Activated CD8-positive, alpha-beta T cell treated with anti-CD3 and anti-CD28 coated beads, Interleukin-2, amount 10 ng/mL, durations not matched to agents 7 days and 5 days (primary cell): Measurements from ENCODE around the gene FOXE3. TPM values are rescaled to one million over a fixed set of nuclear protein-coding genes. Genes with fewer than 3 reads are reported as not detected.
"Not testable (repeated sequence)": the region's sequence is repeated elsewhere in the genome, so short reads cannot be mapped to it uniquely, and the experiment has no call there.

Experiments used
- ATAC-seq: fragments of 150-1000 bp; cut with Tn5 transposase; one replicate; pipeline ENCODE4 v1.10.0; 2021; ENCODE audit warnings: moderate library complexity
- CTCF ChIA-PET: fragments of 350-600 bp; sonication (Branson Sonifier 250); formaldehyde crosslinking; loops from one replicate; lab custom pipeline; 2021; ENCODE audit warnings: antibody characterized with exemption; lab: Charles Lee
- POLR2A ChIA-PET: fragments of 350-600 bp; sonication (Branson Sonifier 250); formaldehyde crosslinking; loops from one replicate; lab custom pipeline; 2021; ENCODE audit warnings: antibody characterized with exemption; lab: Charles Lee
- DNase-seq: peaks from one replicate; pipeline ENCODE4 v3.0.0-alpha.2; 2020
- H3K27ac Mint-ChIP-seq: one replicate; pipeline ENCODE4 v1.8.0; 2021; ENCODE audit warnings: mild to moderate bottlenecking, mixed read lengths
- H3K27me3 Mint-ChIP-seq: one replicate; pipeline ENCODE4 v1.8.0; 2021; ENCODE audit warnings: low read depth, mixed read lengths
- H3K36me3 Mint-ChIP-seq: one replicate; pipeline ENCODE4 v1.8.0; 2021; ENCODE audit warnings: low read depth, mixed read lengths
- H3K4me1 Mint-ChIP-seq: one replicate; pipeline ENCODE4 v1.8.0; 2021; ENCODE audit warnings: low read depth, mixed read lengths
- H3K4me3 Mint-ChIP-seq: one replicate; pipeline ENCODE4 v1.8.0; 2021; ENCODE audit warnings: mild to moderate bottlenecking, mixed read lengths
- H3K9me3 Mint-ChIP-seq: one replicate; pipeline ENCODE4 v1.8.0; 2022; ENCODE audit warnings: mixed read lengths; ENCODE audit not compliant: insufficient read depth
- total RNA-seq, 2 experiments: library from RNA; stranded (reverse); gene quantifications; one replicate each; pipeline ENCODE4 v1.2.3, GENCODE V29; 2021

FOXE3 gene
- total RNA-seq, 2 experiments from 2014 or later, result not detected

- H3K27ac Mint-ChIP-seq, result peak overlapping the region; percentile 12
- no peaks in the 10 kb centered on the region for H3K9me3 Mint-ChIP-seq
- H3K36me3 Mint-ChIP-seq, result no peaks in the 10 kb centered on the region
- H3K4me3 Mint-ChIP-seq, result peak overlapping the region; percentile 31
- ATAC-seq (no peak), DNase-seq (no peak)
- H3K27me3 Mint-ChIP-seq, result peaks cover 16% of the 10 kb centered on the region
- POLR2A ChIA-PET, result no interaction called here
- H3K4me1 Mint-ChIP-seq, result peaks cover 16% of the 10 kb centered on the region
- CTCF ChIA-PET, result no interaction called here
These were observed 27.6 kb downstream of the FOXE3 start for GRCh38 chr1:47443530-47444296.

- Mint-ChIP-seq H3K4me1 (peaks cover 16% of the 10 kb centered on the region), H3K27ac (peak overlapping the region; percentile 12), H3K9me3 (no peaks in the 10 kb centered on the region), H3K27me3 (peaks cover 21% of the 10 kb centered on the region), H3K36me3 (no peaks in the 10 kb centered on the region), H3K4me3 (peak overlapping the region; percentile 31)
- ATAC-seq, result no peak
- CTCF ChIA-PET, result no interaction called here
- no peak for DNase-seq
- POLR2A ChIA-PET, result no interaction called here
These were observed 28.1 kb downstream of the FOXE3 start for GRCh38 chr1:47444297-47444561.

- CTCF ChIA-PET, result no interaction called here
- Mint-ChIP-seq H3K4me1 (peaks cover 16% of the 10 kb centered on the region), H3K4me3 (peak overlapping the region; percentile 31), H3K27ac (no peak overlapping the region), H3K9me3 (no peaks in the 10 kb centered on the region), H3K27me3 (peaks cover 20% of the 10 kb centered on the region), H3K36me3 (no peaks in the 10 kb centered on the region)
- ATAC-seq, result peak; percentile 60
- peak; percentile 36 for DNase-seq
- POLR2A ChIA-PET, result no interaction called here
These were observed 28.7 kb downstream of the FOXE3 start for GRCh38 chr1:47444562-47445465.

- Mint-ChIP-seq H3K27me3 (peaks cover 30% of the 10 kb centered on the region), H3K9me3 (no peaks in the 10 kb centered on the region), H3K27ac (no peak overlapping the region), H3K4me1 (peaks cover 16% of the 10 kb centered on the region), H3K4me3 (no peak overlapping the region), H3K36me3 (no peaks in the 10 kb centered on the region)
- ChIA-PET POLR2A (no interaction called here), CTCF (interaction anchor here (5.9 kb wide), 1 partner anchor 10 kb away, joined by 46 read pairs; the partner anchor contains the start of gene FOXD2)
- ATAC-seq, result no peak
- DNase-seq, result no peak
These were observed 29.9 kb downstream of the FOXE3 start for GRCh38 chr1:47445823-47446550.

DNA sequence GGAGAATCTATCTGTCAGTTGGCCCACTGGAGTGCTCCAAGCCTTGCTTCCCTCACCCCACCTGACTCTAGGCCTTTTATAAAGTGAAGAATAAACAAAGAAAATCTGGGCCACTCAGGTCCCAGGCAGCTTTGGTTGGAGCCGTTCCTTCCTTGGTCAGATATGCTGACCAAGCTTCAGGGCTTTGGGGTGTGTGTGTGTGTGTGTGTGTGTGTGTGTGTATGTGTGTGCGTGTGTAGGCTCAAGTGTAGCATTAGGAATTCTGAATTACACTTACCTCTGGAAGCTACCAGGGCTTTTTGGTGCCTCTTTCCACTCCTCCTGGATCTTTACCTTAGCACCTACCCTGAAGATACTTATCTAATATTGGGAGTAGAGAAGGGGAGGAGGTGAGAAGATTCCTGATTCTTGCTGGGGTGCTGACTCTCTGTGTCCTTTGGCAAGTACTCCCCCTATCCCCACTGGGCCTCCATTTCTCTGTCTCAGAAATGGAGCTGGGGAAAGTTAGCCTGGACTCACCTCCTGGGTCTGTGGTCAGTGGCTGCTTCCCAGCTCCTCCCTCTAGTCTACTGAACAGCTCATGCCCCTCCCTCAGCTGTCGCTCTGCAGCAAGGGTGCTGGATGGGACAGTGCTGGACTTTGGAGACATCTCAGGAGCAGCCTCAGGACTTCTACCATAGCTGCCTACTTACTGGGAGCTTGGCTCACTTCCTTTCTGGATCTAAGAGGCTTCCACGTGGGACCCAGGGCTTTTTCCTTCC is 32.6 kb downstream of the FOXE3 start:
- Mint-ChIP-seq H3K9me3 (no peaks in the 10 kb centered on the region), H3K4me1 (peaks cover 14% of the 10 kb centered on the region), H3K36me3 (no peaks in the 10 kb centered on the region), H3K4me3 (no peak overlapping the region), H3K27ac (no peak overlapping the region), H3K27me3 (peaks cover 47% of the 10 kb centered on the region)
- no peak for DNase-seq
- CTCF ChIA-PET, result interaction anchor here (1.0 to 5.9 kb wide), 3 partner anchors 12 to 30 kb away, joined by 4 to 46 read pairs (median 9); partner anchors contain the start of gene FOXD2
- POLR2A ChIA-PET, result no interaction called here
- ATAC-seq, result no peak

GRCh38 chr1:47449822-47450552 is 33.9 kb downstream of the FOXE3 start:
- no peak overlapping the region for H3K27ac Mint-ChIP-seq
- peaks cover 4% of the 10 kb centered on the region for H3K4me1 Mint-ChIP-seq
- ATAC-seq (no peak), DNase-seq (no peak)
- ChIA-PET CTCF (interaction anchor here (2.7 to 5.9 kb wide), 2 partner anchors 14 to 18 kb away, joined by 9 to 46 read pairs; partner anchors contain the start of gene FOXD2), POLR2A (no interaction called here)
- peaks cover 47% of the 10 kb centered on the region for H3K27me3 Mint-ChIP-seq
- no peaks in the 10 kb centered on the region for H3K36me3 Mint-ChIP-seq
- no peaks in the 10 kb centered on the region for H3K9me3 Mint-ChIP-seq
- H3K4me3 Mint-ChIP-seq, result no peak overlapping the region

GRCh38 chr1:47450606-47451005 is 34.5 kb downstream of the FOXE3 start:
- DNase-seq (no peak), ATAC-seq (no peak)
- Mint-ChIP-seq H3K36me3 (no peaks in the 10 kb centered on the region), H3K9me3 (no peaks in the 10 kb centered on the region), H3K4me1 (no peaks in the 10 kb centered on the region), H3K4me3 (no peak overlapping the region), H3K27ac (no peak overlapping the region), H3K27me3 (peaks cover 47% of the 10 kb centered on the region)
- CTCF ChIA-PET, result interaction anchor here (2.7 to 5.9 kb wide), 2 partner anchors 14 to 19 kb away, joined by 9 to 46 read pairs; partner anchors contain the start of gene FOXD2
- POLR2A ChIA-PET, result no interaction called here

DNA sequence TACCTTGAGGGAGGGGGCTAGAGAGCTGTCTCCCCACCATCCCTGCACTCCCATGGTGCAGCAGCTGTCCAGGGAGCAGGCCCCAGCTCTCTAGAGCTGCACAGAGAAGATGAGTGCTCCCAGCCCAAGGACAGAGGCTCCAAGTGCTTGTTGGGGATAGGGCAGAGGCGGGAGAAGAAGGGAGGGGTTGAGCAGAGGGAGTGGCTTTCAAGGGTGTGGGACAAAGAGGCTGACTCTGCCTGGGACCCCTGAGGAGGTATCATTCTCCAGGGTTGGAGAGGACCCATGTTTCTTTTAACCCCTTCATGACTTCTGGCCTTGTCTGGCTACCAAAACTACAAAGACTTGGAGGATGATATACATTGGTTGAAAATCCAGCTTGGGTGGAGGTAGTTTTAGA is 36.3 kb downstream of the FOXE3 start:
- Mint-ChIP-seq H3K4me3 (no peak overlapping the region), H3K36me3 (no peaks in the 10 kb centered on the region), H3K9me3 (no peaks in the 10 kb centered on the region), H3K27me3 (peaks cover 47% of the 10 kb centered on the region), H3K27ac (no peak overlapping the region), H3K4me1 (no peaks in the 10 kb centered on the region)
- no peak for DNase-seq
- POLR2A ChIA-PET, result no interaction called here
- CTCF ChIA-PET, result interaction anchor here (1.4 to 1.5 kb wide), 2 partner anchors 15 to 17 kb away, joined by 5 to 9 read pairs; partner anchors contain the start of gene FOXD2
- ATAC-seq, result no peak

DNA sequence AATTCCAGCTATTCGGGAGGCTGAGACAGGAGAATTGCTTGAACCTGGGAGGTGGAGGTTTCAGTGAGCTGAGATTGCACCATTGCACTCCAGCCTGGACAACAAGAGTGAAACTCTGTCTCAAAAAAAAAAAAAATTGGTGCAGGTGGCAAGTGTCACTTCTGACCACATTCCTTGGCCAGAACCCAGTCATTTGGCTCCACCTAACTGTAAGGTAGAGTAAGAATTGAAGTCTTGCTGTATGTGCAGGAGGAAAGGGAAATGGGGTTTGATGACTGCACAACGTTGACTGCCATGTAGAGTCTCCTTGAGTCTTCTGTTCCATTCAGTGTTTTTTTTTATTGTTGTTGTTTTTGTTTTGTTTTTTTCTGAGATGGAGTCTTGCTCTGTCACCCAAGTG is 37.8 kb downstream of the FOXE3 start:
- ATAC-seq, H3K9me3 Mint-ChIP-seq, H3K4me3 Mint-ChIP-seq, DNase-seq, H3K4me1 Mint-ChIP-seq, H3K36me3 Mint-ChIP-seq, POLR2A ChIA-PET, H3K27ac Mint-ChIP-seq: not testable (repeated sequence)
- CTCF ChIA-PET, result interaction anchor here (1.1 to 1.3 kb wide), 2 partner anchors 75 to 272 kb away, joined by 3 read pairs; no protein-coding TSS in a partner anchor
- peaks cover 42% of the 10 kb centered on the region for H3K27me3 Mint-ChIP-seq

DNA sequence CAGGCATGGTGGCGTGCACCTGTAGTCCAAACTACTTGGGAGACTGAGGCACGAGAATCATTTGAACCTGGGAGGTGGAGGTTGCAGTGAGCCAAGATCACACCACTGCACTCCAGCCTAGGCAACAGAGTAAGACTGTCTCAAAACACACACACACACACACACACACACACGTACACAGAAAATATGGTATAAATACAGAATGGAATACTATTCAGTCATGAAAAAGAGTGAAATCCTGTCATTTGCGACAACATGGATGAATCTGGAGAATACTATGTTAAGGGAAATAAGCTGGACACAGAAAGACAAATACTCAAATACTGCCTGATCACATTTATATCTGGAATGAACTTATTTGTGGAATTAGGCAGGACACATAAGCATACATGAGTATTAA is 40.2 kb downstream of the FOXE3 start:
- no peak overlapping the region for H3K27ac Mint-ChIP-seq
- H3K4me1 Mint-ChIP-seq, result no peaks in the 10 kb centered on the region
- H3K4me3 Mint-ChIP-seq, result no peak overlapping the region
- DNase-seq (no peak), ATAC-seq (no peak)
- peaks cover 40% of the 10 kb centered on the region for H3K27me3 Mint-ChIP-seq
- no peaks in the 10 kb centered on the region for H3K36me3 Mint-ChIP-seq
- POLR2A ChIA-PET, result no interaction called here
- CTCF ChIA-PET, result interaction anchor here (0.7 to 1.1 kb wide), 3 partner anchors 18 to 207 kb away, joined by 3 to 4 read pairs (median 4); partner anchors contain the start of gene FOXD2
- no peaks in the 10 kb centered on the region for H3K9me3 Mint-ChIP-seq
